HepG2 (cell line): Measurements from ENCODE around the gene FCGR3A.

ENCODE experiments used
- DNMT1 ChIP-seq: sonication (generic); formaldehyde crosslinking; IDR thresholded peaks from 2 replicates; pipeline ENCODE4 v1.5.1; 2020; ENCODE audit warnings: mild to moderate bottlenecking, missing genetic modification reagents
- KLF11 ChIP-seq: IDR thresholded peaks from 2 replicates; pipeline ENCODE4 v1.6.1; 2016; ENCODE audit warnings: missing compliant biosample characterization
- PITX1 ChIP-seq: sonication (generic); formaldehyde crosslinking; IDR thresholded peaks from 2 replicates; pipeline ENCODE4 v1.5.1; 2020; ENCODE audit warnings: mild to moderate bottlenecking, missing genetic modification reagents
- SMAD3 ChIP-seq: sonication (generic); formaldehyde crosslinking; IDR thresholded peaks from 2 replicates; pipeline ENCODE4 v1.4.0; 2020; ENCODE audit warnings: missing genetic modification reagents
- TF ChIP-seq, protein P1 (sequence below): sonication (generic); formaldehyde crosslinking; IDR thresholded peaks from 2 replicates; pipeline ENCODE4 v1.4.0; 2020; ENCODE audit warnings: mild to moderate bottlenecking, missing genetic modification reagents
- TF ChIP-seq, protein P2 (sequence below): sonication (generic); formaldehyde crosslinking; IDR thresholded peaks from 2 replicates; pipeline ENCODE4 v1.8.1; 2023; ENCODE audit warnings: mild to moderate bottlenecking, missing genetic modification reagents, borderline replicate concordance
- TF ChIP-seq, protein P3 (sequence below): sonication (generic); formaldehyde crosslinking; IDR thresholded peaks from 2 replicates; pipeline ENCODE4 v1.5.0; 2020; ENCODE audit warnings: mild to moderate bottlenecking, missing genetic modification reagents, moderate library complexity
- TF ChIP-seq, protein P4 (sequence below): sonication (generic); formaldehyde crosslinking; IDR thresholded peaks from 2 replicates; pipeline ENCODE4 v1.4.0; 2020; ENCODE audit warnings: mild to moderate bottlenecking, missing genetic modification reagents

DNA sequence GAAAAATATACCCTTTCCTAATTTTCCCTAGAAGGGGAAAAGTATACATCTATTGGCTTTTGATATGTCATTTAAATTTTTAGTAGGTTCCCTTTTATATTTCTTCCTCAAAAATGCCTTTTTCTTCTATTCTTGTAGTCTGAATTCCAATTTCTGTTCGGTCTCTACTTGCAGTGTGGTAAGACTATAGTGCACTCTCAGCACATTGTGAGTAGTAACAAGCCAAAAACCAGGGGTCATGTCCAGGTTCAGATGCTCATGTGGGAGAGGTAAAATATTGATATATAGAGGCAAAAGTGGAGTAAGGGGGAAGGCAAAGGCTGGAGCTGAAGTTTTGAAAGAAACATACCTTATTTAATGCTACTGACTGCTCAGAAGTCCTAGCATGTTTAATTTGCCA lies 48.4 kb downstream of the FCGR3A start:
- TF ChIP-seq, protein P1, sequence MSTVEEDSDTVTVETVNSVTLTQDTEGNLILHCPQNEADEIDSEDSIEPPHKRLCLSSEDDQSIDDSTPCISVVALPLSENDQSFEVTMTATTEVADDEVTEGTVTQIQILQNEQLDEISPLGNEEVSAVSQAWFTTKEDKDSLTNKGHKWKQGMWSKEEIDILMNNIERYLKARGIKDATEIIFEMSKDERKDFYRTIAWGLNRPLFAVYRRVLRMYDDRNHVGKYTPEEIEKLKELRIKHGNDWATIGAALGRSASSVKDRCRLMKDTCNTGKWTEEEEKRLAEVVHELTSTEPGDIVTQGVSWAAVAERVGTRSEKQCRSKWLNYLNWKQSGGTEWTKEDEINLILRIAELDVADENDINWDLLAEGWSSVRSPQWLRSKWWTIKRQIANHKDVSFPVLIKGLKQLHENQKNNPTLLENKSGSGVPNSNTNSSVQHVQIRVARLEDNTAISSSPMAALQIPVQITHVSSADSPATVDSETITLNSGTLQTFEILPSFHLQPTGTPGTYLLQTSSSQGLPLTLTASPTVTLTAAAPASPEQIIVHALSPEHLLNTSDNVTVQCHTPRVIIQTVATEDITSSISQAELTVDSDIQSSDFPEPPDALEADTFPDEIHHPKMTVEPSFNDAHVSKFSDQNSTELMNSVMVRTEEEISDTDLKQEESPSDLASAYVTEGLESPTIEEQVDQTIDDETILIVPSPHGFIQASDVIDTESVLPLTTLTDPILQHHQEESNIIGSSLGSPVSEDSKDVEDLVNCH (CRISPR knock-in tag) = no peak
- TF ChIP-seq DNMT1 = no peak
- TF ChIP-seq, protein P2, sequence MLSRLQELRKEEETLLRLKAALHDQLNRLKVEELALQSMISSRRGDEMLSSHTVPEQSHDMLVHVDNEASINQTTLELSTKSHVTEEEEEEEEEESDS (CRISPR knock-in tag) = no peak
- TF ChIP-seq, protein P3, sequence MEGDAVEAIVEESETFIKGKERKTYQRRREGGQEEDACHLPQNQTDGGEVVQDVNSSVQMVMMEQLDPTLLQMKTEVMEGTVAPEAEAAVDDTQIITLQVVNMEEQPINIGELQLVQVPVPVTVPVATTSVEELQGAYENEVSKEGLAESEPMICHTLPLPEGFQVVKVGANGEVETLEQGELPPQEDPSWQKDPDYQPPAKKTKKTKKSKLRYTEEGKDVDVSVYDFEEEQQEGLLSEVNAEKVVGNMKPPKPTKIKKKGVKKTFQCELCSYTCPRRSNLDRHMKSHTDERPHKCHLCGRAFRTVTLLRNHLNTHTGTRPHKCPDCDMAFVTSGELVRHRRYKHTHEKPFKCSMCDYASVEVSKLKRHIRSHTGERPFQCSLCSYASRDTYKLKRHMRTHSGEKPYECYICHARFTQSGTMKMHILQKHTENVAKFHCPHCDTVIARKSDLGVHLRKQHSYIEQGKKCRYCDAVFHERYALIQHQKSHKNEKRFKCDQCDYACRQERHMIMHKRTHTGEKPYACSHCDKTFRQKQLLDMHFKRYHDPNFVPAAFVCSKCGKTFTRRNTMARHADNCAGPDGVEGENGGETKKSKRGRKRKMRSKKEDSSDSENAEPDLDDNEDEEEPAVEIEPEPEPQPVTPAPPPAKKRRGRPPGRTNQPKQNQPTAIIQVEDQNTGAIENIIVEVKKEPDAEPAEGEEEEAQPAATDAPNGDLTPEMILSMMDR (CRISPR knock-in tag) = no peak
- no peak for TF ChIP-seq PITX1 (CRISPR knock-in tag)
- no peak for TF ChIP-seq KLF11
- no peak for TF ChIP-seq SMAD3
- TF ChIP-seq, protein P4, sequence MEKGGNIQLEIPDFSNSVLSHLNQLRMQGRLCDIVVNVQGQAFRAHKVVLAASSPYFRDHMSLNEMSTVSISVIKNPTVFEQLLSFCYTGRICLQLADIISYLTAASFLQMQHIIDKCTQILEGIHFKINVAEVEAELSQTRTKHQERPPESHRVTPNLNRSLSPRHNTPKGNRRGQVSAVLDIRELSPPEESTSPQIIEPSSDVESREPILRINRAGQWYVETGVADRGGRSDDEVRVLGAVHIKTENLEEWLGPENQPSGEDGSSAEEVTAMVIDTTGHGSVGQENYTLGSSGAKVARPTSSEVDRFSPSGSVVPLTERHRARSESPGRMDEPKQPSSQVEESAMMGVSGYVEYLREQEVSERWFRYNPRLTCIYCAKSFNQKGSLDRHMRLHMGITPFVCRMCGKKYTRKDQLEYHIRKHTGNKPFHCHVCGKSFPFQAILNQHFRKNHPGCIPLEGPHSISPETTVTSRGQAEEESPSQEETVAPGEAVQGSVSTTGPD = no peak
